Measurements from ENCODE around the gene NFKBIE. TPM values are rescaled to one million over a fixed set of nuclear protein-coding genes. Genes with fewer than 3 reads are reported as not detected.
A peak's percentile ranks its signal among the peaks of the same experiment; 100 is the strongest.

Gene NFKBIE
- total RNA-seq, 1 donor from 2014 or later = 10.1 TPM

GRCh38 chr6:44267252-44267651, 1.9 kb upstream of the NFKBIE start:
- Mint-ChIP-seq H3K36me3 (ENCODE audit: low read depth, unreplicated experiment) (no peaks in the 10 kb centered on the region), H3K4me1 (ENCODE audit: low read depth, unreplicated experiment) (peaks cover 23% of the 10 kb centered on the region), H3K9me3 (ENCODE audit: unreplicated experiment) (no peaks in the 10 kb centered on the region), H3K4me3 (ENCODE audit: unreplicated experiment) (no peak overlapping the region), H3K27me3 (ENCODE audit: low read depth, unreplicated experiment) (peaks cover 36% of the 10 kb centered on the region), H3K27ac (ENCODE audit: unreplicated experiment) (no peak overlapping the region)
- Histone ChIP-seq H3K4me3 (ENCODE audit: insufficient read depth, low read depth, low read length) (no peak overlapping the region), H3K79me2 (ENCODE audit: insufficient read depth, low read length) (peaks cover 15% of the 10 kb centered on the region), H3K36me3 (ENCODE audit: insufficient read depth, low read length) (no peaks in the 10 kb centered on the region), H3K9ac (ENCODE audit: low read length) (no peak overlapping the region), H3K4me1 (ENCODE audit: insufficient read depth, low read length) (peaks cover 20% of the 10 kb centered on the region), H3K27ac (ENCODE audit: low read depth, low read length) (no peak overlapping the region), H3K4me2 (ENCODE audit: low read length) (no peak overlapping the region), H2AFZ (ENCODE audit: low read depth, low read length) (no peak overlapping the region), H3K27me3 (ENCODE audit: insufficient read depth, low read length) (peaks cover 34% of the 10 kb centered on the region), H4K20me1 (ENCODE audit: insufficient read depth, low read length) (peaks cover 31% of the 10 kb centered on the region), H3K9me3 (ENCODE audit: insufficient read depth, low read depth, low read length) (no peaks in the 10 kb centered on the region)
- FAIRE-seq = no peak
- DNase-seq (ENCODE audit: low read depth) = no peak
- TF ChIP-seq EZH2 (IDR thresholded peaks at IDR 0.05; ENCODE audit: insufficient read depth, low read length) = no peak
- TF ChIP-seq, protein P1, sequence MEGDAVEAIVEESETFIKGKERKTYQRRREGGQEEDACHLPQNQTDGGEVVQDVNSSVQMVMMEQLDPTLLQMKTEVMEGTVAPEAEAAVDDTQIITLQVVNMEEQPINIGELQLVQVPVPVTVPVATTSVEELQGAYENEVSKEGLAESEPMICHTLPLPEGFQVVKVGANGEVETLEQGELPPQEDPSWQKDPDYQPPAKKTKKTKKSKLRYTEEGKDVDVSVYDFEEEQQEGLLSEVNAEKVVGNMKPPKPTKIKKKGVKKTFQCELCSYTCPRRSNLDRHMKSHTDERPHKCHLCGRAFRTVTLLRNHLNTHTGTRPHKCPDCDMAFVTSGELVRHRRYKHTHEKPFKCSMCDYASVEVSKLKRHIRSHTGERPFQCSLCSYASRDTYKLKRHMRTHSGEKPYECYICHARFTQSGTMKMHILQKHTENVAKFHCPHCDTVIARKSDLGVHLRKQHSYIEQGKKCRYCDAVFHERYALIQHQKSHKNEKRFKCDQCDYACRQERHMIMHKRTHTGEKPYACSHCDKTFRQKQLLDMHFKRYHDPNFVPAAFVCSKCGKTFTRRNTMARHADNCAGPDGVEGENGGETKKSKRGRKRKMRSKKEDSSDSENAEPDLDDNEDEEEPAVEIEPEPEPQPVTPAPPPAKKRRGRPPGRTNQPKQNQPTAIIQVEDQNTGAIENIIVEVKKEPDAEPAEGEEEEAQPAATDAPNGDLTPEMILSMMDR (IDR thresholded peaks at IDR 0.05; ENCODE audit: insufficient read depth, low read depth, low read length) = no peak

DNA sequence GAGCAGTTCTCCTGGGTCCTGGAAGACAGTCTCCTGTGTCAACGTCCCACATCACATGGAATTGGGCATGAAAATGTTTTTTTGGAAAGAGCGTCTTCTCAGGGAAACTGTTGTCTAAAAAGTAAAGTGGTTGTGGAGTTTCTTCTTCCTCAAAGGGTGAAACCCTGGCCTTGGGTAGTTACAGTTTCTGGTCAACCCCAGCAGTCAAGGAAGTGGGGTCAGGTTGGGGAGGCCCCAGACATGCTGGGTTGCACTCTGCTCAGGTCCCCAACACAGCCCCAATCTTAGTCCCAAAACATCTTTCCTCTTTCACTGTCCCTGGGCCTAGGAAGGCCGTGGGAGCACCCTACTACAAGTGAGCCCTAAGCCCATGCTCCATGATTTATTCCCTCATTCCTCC, 996 bp upstream of the NFKBIE start:
- Histone ChIP-seq H3K27me3 (ENCODE audit: insufficient read depth, low read length) (peaks cover 25% of the 10 kb centered on the region), H3K4me3 (ENCODE audit: insufficient read depth, low read depth, low read length) (no peak overlapping the region), H2AFZ (ENCODE audit: low read depth, low read length) (no peak overlapping the region), H3K27ac (ENCODE audit: low read depth, low read length) (no peak overlapping the region), H4K20me1 (ENCODE audit: insufficient read depth, low read length) (peaks cover 34% of the 10 kb centered on the region), H3K4me1 (ENCODE audit: insufficient read depth, low read length) (peaks cover 20% of the 10 kb centered on the region), H3K79me2 (ENCODE audit: insufficient read depth, low read length) (peaks cover 15% of the 10 kb centered on the region), H3K9me3 (ENCODE audit: insufficient read depth, low read depth, low read length) (no peaks in the 10 kb centered on the region), H3K4me2 (ENCODE audit: low read length) (no peak overlapping the region), H3K36me3 (ENCODE audit: insufficient read depth, low read length) (no peaks in the 10 kb centered on the region), H3K9ac (ENCODE audit: low read length) (no peak overlapping the region)
- Mint-ChIP-seq H3K27ac (ENCODE audit: unreplicated experiment) (peak overlapping the region; percentile 50), H3K4me3 (ENCODE audit: unreplicated experiment) (peak overlapping the region; percentile 78), H3K4me1 (ENCODE audit: low read depth, unreplicated experiment) (peaks cover 23% of the 10 kb centered on the region), H3K27me3 (ENCODE audit: low read depth, unreplicated experiment) (peaks cover 28% of the 10 kb centered on the region), H3K9me3 (ENCODE audit: unreplicated experiment) (no peaks in the 10 kb centered on the region), H3K36me3 (ENCODE audit: low read depth, unreplicated experiment) (no peaks in the 10 kb centered on the region)
- TF ChIP-seq, protein P1 (IDR thresholded peaks at IDR 0.05; ENCODE audit: insufficient read depth, low read depth, low read length) = no peak
- no peak for TF ChIP-seq EZH2 (IDR thresholded peaks at IDR 0.05; ENCODE audit: insufficient read depth, low read length)
- FAIRE-seq (no peak), DNase-seq (ENCODE audit: low read depth) (no peak)

DNA sequence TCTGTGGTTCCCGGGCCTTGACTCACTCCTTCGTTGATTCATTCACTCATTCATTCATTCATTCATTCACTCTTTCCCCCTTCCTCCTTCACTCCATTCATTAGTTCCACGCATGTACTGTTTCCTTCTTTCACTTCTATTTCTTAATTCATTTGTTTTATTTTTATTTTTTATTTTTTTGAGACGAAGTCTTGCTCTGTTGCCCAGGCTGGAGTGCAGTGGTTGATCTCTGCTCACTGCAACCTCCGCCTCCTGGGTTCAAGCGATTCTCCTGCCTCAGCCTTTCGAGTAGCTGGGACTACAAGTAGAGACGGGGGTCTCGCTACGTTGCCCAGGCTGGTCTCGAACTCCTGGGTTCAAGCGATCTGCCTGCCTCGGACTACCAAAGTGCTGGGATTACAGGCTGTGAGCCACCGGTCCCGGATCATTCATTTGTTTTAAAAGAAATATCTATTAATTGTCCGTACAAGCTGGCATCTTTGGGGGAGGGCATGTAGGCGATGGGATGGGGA, 427 bp upstream of the NFKBIE start:
- Histone ChIP-seq H3K4me3 (ENCODE audit: insufficient read depth, low read depth, low read length) (no peak overlapping the region), H3K27ac (ENCODE audit: low read depth, low read length) (no peak overlapping the region), H3K9me3 (ENCODE audit: insufficient read depth, low read depth, low read length) (no peaks in the 10 kb centered on the region), H2AFZ (ENCODE audit: low read depth, low read length) (no peak overlapping the region), H3K27me3 (ENCODE audit: insufficient read depth, low read length) (peaks cover 21% of the 10 kb centered on the region), H3K79me2 (ENCODE audit: insufficient read depth, low read length) (peaks cover 15% of the 10 kb centered on the region), H3K36me3 (ENCODE audit: insufficient read depth, low read length) (no peaks in the 10 kb centered on the region), H3K9ac (ENCODE audit: low read length) (no peak overlapping the region), H3K4me1 (ENCODE audit: insufficient read depth, low read length) (peaks cover 20% of the 10 kb centered on the region), H3K4me2 (ENCODE audit: low read length) (peak overlapping the region; percentile 93), H4K20me1 (ENCODE audit: insufficient read depth, low read length) (peaks cover 34% of the 10 kb centered on the region)
- TF ChIP-seq, protein P1 (IDR thresholded peaks at IDR 0.05; ENCODE audit: insufficient read depth, low read depth, low read length) = no peak
- no peak for TF ChIP-seq EZH2 (IDR thresholded peaks at IDR 0.05; ENCODE audit: insufficient read depth, low read length)
- Mint-ChIP-seq H3K9me3 (ENCODE audit: unreplicated experiment) (no peaks in the 10 kb centered on the region), H3K27me3 (ENCODE audit: low read depth, unreplicated experiment) (peaks cover 26% of the 10 kb centered on the region), H3K4me3 (ENCODE audit: unreplicated experiment) (peak overlapping the region; percentile 78), H3K4me1 (ENCODE audit: low read depth, unreplicated experiment) (peaks cover 23% of the 10 kb centered on the region), H3K36me3 (ENCODE audit: low read depth, unreplicated experiment) (no peaks in the 10 kb centered on the region), H3K27ac (ENCODE audit: unreplicated experiment) (peak overlapping the region; percentile 50)
- FAIRE-seq = no peak
- no peak for DNase-seq (ENCODE audit: low read depth)
